Measurements from ENCODE around the gene YPEL2. TPM values are rescaled to one million over a fixed set of nuclear protein-coding genes. Genes with fewer than 3 reads are reported as not detected.

YPEL2 gene
- polyA plus RNA-seq, 4 donors = 8.6 to 35.1 (median 33.0) TPM

Other genes with a start within 250 kb of the YPEL2 start
- gene TRIM37, start 224.8 kb upstream of the YPEL2 start, polyA plus RNA-seq (ENCODE audit: insufficient read length in 4 of 4) = 10 to 100 TPM; 25.3 to 30.7 (median 26.4) TPM
- gene SKA2, start 176.5 kb upstream of the YPEL2 start, polyA plus RNA-seq (ENCODE audit: insufficient read length in 4 of 4) = 100 to 1,000 TPM in 1 of 4 donors, 10 to 100 TPM in 3; 69.0 to 105 (median 81.2) TPM
- 10 to 100 TPM; 16.9 to 19.7 (median 17.4) TPM for gene PRR11, start 175.9 kb upstream of the YPEL2 start, polyA plus RNA-seq (ENCODE audit: insufficient read length in 4 of 4)
- gene SMG8, start 121.6 kb upstream of the YPEL2 start, polyA plus RNA-seq (ENCODE audit: insufficient read length in 4 of 4) = 10 to 100 TPM; 20.3 to 25.7 (median 22.4) TPM
- 10 to 100 TPM in 3 of 4 donors, 1 to 10 TPM in 1; 5.5 to 12.9 (median 10.7) TPM for gene GDPD1, start 111.1 kb upstream of the YPEL2 start, polyA plus RNA-seq (ENCODE audit: insufficient read length in 4 of 4)
- gene DHX40, start 234.0 kb downstream of the YPEL2 start, polyA plus RNA-seq (ENCODE audit: insufficient read length in 4 of 4) = 10 to 100 TPM; 56.8 to 98.4 (median 89.2) TPM